Tibial nerve (tissue), 4 donors: ENCODE measurements around the gene PTH1R. TPM values are rescaled to one million over a fixed set of nuclear protein-coding genes. Genes with fewer than 3 reads are reported as not detected.

Source experiments
- DNase-seq, 2 donors: peaks; one replicate each; pipeline ENCODE4 v3.0.0-alpha.2; 2019; ENCODE audit warnings: low spot score in 2 of 2
- H3K27ac ChIP-seq, 4 donors: fragments of 200-600 bp; sonication (generic) in 3 of 4; one replicate each; pipeline ENCODE4 v1.5.1; 2017 to 2019; ENCODE audit warnings: mild to moderate bottlenecking in 1 of 4
- H3K27me3 ChIP-seq, 2 donors: fragments of 200-600 bp; sonication (generic) in 1 of 2; one replicate each; pipeline versions ENCODE4 v1.5.1 to v1.6.0; 2017 to 2019
- H3K36me3 ChIP-seq, 3 donors: fragments of 200-600 bp; sonication (generic); one replicate each; pipeline ENCODE4 v1.5.1; 2018 to 2019
- H3K4me1 ChIP-seq, 4 donors: fragments of 200-600 bp; sonication (generic) in 3 of 4; one replicate each; pipeline ENCODE4 v1.5.1; 2017 to 2019
- H3K4me3 ChIP-seq, 4 donors: fragments of 200-600 bp; sonication (generic) in 3 of 4; one replicate each; pipeline ENCODE4 v1.5.1; 2017 to 2019; ENCODE audit warnings: mild to moderate bottlenecking in 1 of 4, moderate library complexity in 1 of 4
- H3K9me3 ChIP-seq, 4 donors: fragments of 200-600 bp; sonication (generic) in 3 of 4; one replicate each; pipeline ENCODE4 v1.5.1; 2017 to 2019
- EP300 ChIP-seq, 2 donors: sonication (generic); formaldehyde crosslinking; IDR thresholded peaks; one replicate each; pipeline ENCODE4 v1.6.1; 2017; ENCODE audit warnings: antibody characterized with exemption in 2 of 2, mild to moderate bottlenecking in 1 of 2
- POLR2A ChIP-seq, 2 donors: fragments of 450-650 bp; IDR thresholded peaks; one replicate each; pipeline ENCODE4 v1.6.1; 2017; ENCODE audit warnings: antibody characterized with exemption in 2 of 2, mild to moderate bottlenecking in 2 of 2, moderate library complexity in 2 of 2
- WGBS, 2 donors: methylation state at CpG; one replicate each; pipeline ENCODE4 v1.1.5; 2018; 5-methylcytosine and 5-hydroxymethylcytosine counted together
- total RNA-seq, 4 donors: library from RNA; depleted of rRNA; stranded (reverse); fragments of >200 nt; gene quantifications; one replicate each; pipeline ENCODE4 v1.1.0, GENCODE V29; 2016
- TF ChIP-seq, protein P1 (sequence below), 5 experiments: fragments of 200-600 bp in 3 of 5; fragments of 450-650 bp in 2 of 5; sonication (generic) in 3 of 5; IDR thresholded peaks; one replicate each; pipeline ENCODE4 v1.5.1; 2016 to 2019; ENCODE audit warnings: antibody characterized with exemption in 5 of 5, mild to moderate bottlenecking in 3 of 5, moderate library complexity in 2 of 5

The PTH1R gene
- total RNA-seq, 4 donors from 2014 or later, result 8.1 to 14.3 (median 13.6) TPM

GRCh38 chr3:46912986-46913385, 35.5 kb downstream of the PTH1R start:
- no peaks in the 10 kb centered on the region for H3K9me3 ChIP-seq
- WGBS, 2 donors, result 75 to 97% methylated on average over 3 of the region's 3 CpGs
- H3K27me3 ChIP-seq, result no peaks in the 10 kb centered on the region
- H3K36me3 ChIP-seq, result peaks cover 0 to 29% (median 0%) of the 10 kb centered on the region in 3 donors
- no peak for DNase-seq
- TF ChIP-seq, protein P1, sequence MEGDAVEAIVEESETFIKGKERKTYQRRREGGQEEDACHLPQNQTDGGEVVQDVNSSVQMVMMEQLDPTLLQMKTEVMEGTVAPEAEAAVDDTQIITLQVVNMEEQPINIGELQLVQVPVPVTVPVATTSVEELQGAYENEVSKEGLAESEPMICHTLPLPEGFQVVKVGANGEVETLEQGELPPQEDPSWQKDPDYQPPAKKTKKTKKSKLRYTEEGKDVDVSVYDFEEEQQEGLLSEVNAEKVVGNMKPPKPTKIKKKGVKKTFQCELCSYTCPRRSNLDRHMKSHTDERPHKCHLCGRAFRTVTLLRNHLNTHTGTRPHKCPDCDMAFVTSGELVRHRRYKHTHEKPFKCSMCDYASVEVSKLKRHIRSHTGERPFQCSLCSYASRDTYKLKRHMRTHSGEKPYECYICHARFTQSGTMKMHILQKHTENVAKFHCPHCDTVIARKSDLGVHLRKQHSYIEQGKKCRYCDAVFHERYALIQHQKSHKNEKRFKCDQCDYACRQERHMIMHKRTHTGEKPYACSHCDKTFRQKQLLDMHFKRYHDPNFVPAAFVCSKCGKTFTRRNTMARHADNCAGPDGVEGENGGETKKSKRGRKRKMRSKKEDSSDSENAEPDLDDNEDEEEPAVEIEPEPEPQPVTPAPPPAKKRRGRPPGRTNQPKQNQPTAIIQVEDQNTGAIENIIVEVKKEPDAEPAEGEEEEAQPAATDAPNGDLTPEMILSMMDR (IDR thresholded peaks at IDR 0.05), result no peak
- TF ChIP-seq POLR2A (IDR thresholded peaks at IDR 0.05) (no peak), EP300 (IDR thresholded peaks at IDR 0.05) (no peak)
- no peak overlapping the region for H3K4me3 ChIP-seq
- H3K27ac ChIP-seq, result no peak overlapping the region
- H3K4me1 ChIP-seq, result peaks cover 2 to 21% (median 19%) of the 10 kb centered on the region in 4 donors

DNA sequence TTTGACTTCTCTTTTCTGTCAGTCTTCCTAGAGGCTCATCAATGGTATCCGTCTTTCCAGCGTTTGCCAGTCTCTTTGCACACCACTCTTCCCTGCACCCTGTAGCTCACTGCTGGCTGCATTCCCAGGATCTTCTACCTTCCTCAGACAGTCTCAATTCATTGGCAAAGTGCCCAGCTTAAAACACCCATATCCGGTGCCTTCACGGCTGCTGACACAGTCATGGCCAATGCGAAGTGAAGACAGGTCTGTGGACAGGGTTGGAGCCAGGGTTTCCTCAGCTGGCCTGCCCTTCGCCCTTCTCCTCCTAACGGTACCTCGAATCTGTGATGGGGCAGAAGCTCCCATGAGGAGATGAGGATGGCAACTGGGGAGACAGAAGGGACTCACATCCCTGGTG, 36.1 kb downstream of the PTH1R start:
- DNase-seq, result no peak
- Histone ChIP-seq H3K27ac (no peak overlapping the region), H3K36me3 (peaks cover 0 to 35% (median 0%) of the 10 kb centered on the region in 3 donors), H3K27me3 (no peaks in the 10 kb centered on the region), H3K9me3 (no peaks in the 10 kb centered on the region), H3K4me3 (no peak overlapping the region), H3K4me1 (peaks cover 0 to 14% (median 14%) of the 10 kb centered on the region in 4 donors)
- WGBS, 2 donors, result 58 to 69% methylated on average over 8 of the region's 8 CpGs
- TF ChIP-seq EP300 (IDR thresholded peaks at IDR 0.05) (no peak), POLR2A (IDR thresholded peaks at IDR 0.05) (no peak)
- TF ChIP-seq, protein P1 (IDR thresholded peaks at IDR 0.05), result no peak

DNA sequence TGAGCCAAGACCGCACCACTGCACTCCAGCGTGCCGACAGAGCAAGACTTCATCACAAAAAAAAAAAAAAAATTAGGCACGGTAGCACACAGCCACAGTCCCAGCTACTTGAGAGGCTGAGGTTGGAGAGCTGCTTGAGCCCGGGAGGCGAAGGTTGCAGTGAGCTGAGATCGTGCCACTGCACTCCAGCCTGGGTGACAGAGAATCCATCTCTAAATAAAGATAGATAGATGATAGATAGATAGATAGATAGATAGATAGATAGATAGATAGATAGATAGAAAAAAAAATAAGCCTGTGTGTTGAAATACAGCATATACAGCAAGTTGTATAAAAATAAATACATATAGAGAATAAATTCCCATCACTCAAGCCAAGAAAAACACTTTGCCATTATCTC, 37.3 kb downstream of the PTH1R start:
- Histone ChIP-seq H3K9me3 (no peaks in the 10 kb centered on the region), H3K4me1 (peaks cover 0 to 2% (median 2%) of the 10 kb centered on the region in 4 donors), H3K27me3 (no peaks in the 10 kb centered on the region), H3K36me3 (peaks cover 0 to 47% (median 0%) of the 10 kb centered on the region in 3 donors), H3K27ac (no peak overlapping the region), H3K4me3 (no peak overlapping the region)
- DNase-seq, result no peak
- TF ChIP-seq EP300 (IDR thresholded peaks at IDR 0.05) (no peak), POLR2A (IDR thresholded peaks at IDR 0.05) (no peak)
- TF ChIP-seq, protein P1 (IDR thresholded peaks at IDR 0.05), result no peak
- 85 to 89% methylated on average over 7 of the region's 7 CpGs for WGBS, 2 donors

DNA sequence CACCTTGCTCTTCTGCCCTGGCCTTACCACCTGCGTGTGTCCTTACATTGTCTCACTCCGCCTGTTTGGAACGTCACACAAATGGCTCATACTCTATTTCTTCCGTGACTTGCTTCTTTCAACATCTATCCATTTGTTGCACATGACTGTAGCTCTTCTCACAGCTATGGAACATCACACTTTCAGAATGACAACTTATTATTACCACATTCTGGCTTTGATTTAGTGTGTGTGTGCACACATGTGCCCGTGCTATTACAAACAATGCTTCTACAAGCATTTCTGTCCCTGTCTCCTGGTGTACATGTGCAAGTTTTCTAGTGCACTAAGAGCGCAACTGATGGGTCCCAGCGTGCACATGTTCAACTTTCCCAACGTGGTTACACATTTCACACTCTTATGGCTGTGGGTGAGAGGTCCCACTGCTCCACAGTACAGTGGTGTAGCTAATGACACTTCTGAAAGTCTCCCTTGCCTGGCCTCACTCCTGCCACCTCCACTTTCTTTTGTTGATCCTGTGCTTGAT, 37.8 kb downstream of the PTH1R start:
- no peak for DNase-seq
- 81 to 85% methylated on average over 8 of the region's 8 CpGs for WGBS, 2 donors
- TF ChIP-seq, protein P1 (IDR thresholded peaks at IDR 0.05), result no peak
- TF ChIP-seq EP300 (IDR thresholded peaks at IDR 0.05) (no peak), POLR2A (IDR thresholded peaks at IDR 0.05) (no peak)
- Histone ChIP-seq H3K36me3 (peaks cover 0 to 52% (median 0%) of the 10 kb centered on the region in 3 donors), H3K4me1 (no peaks in the 10 kb centered on the region), H3K27ac (no peak overlapping the region), H3K4me3 (no peak overlapping the region), H3K9me3 (no peaks in the 10 kb centered on the region), H3K27me3 (no peaks in the 10 kb centered on the region)

- Histone ChIP-seq H3K9me3 (no peaks in the 10 kb centered on the region), H3K27me3 (no peaks in the 10 kb centered on the region), H3K4me3 (no peak overlapping the region), H3K27ac (no peak overlapping the region), H3K36me3 (peaks cover 0 to 62% (median 0%) of the 10 kb centered on the region in 3 donors), H3K4me1 (no peaks in the 10 kb centered on the region)
- 52 to 71% methylated on average over 1 of the region's 1 CpG for WGBS, 2 donors
- DNase-seq, result no peak
- TF ChIP-seq POLR2A (IDR thresholded peaks at IDR 0.05) (no peak), EP300 (IDR thresholded peaks at IDR 0.05) (no peak)
- TF ChIP-seq, protein P1 (IDR thresholded peaks at IDR 0.05), result no peak
These were observed 38.8 kb downstream of the PTH1R start for GRCh38 chr3:46916278-46916677.
